Esophagus mucosa (tissue), 1 donor: ENCODE results near the gene CDC42EP4. TPM values are rescaled to one million over a fixed set of nuclear protein-coding genes. Genes with fewer than 3 reads are reported as not detected.

ENCODE experiments used
- ATAC-seq: fragments of 200-7000 bp; cut with Tn5 transposase; one replicate; pipeline ENCODE4 v1.9.1; 2020
- total RNA-seq: library from RNA; stranded (reverse); gene quantifications from one replicate; pipeline ENCODE4 v1.2.4, GENCODE V29; 2023
- donor health status: DM: yes; HTN: yes; CAD: no.

Gene CDC42EP4
- total RNA-seq, 1 donor from 2014 or later = 25.9 TPM

DNA sequence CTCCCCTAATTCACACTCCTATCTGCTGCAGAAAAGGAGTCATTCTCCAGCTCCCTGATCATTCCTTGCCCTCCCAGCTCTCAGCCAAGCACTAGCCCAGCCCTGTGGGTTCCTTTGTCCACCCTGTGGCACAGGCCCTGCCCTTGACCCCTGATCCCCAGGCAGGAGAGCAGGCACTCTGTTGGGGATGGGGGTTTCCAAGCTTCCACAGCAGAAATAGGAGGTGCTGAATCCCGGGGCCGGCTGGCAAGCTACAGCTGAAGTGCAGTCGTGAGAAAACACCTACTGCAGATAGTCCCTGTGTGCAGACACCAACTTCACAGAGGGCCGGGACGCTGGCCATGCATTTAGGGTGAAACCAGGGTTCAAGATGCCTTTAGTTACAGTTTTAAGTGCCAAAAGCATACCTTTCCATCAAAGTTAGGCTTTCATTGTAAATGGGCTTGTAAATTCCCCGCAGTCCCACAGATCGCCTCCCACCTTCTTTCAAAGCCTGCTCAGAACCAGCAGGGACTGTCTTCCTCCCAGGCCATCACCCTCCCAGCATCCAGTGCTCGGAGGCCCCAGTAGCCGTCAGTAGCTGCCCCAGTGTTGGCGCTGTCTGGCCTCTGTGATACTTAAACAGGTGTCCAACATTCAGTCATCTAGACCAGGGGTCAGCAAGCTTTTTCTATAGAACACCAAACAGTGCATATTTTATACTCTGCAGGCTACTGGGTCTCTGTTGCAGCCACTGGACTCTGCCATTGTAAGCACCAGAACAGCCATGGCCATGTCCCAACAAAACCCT, 60.8 kb downstream of the CDC42EP4 start:
- ATAC-seq = no peak

GRCh38 chr17:73249700-73250099, 62.1 kb downstream of the CDC42EP4 start:
- no peak for ATAC-seq

- no peak for ATAC-seq
Observed at GRCh38 chr17:73248532-73248931, 63.3 kb downstream of the CDC42EP4 start.

GRCh38 chr17:73247726-73248125, 64.1 kb downstream of the CDC42EP4 start:
- ATAC-seq = no peak

GRCh38 chr17:73240561-73240960, 71.2 kb downstream of the CDC42EP4 start:
- ATAC-seq = no peak

- ATAC-seq = no peak
Observed at GRCh38 chr17:73237714-73238113, 74.1 kb downstream of the CDC42EP4 start.

DNA sequence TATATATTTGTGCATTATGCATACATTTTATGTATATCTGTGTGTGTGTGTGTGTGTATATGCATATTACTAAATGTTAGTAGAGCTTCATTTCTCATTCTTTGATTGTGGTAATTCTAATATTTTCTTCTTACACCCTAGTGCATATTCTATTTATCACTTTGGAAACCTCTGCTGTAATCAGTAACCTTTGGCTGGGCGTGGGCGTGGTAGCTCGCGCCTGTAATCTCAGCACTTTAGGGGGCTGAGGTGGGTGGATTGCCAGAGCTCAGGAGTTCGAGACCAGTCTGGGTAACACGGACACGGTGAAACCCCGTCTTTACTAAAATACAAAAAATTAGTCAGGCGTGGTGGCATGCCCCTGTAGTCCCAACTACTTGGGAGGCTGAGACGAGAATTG, 77.1 kb downstream of the CDC42EP4 start:
- no peak for ATAC-seq

Other genes with a start within 250 kb of the CDC42EP4 start
- 32.8 TPM for gene SLC39A11, start 219.3 kb downstream of the CDC42EP4 start, total RNA-seq
- gene SSTR2, start 147.0 kb downstream of the CDC42EP4 start, total RNA-seq = not detected
- 15.9 TPM for gene COG1, start 118.9 kb downstream of the CDC42EP4 start, total RNA-seq
- gene CPSF4L, start 50.1 kb downstream of the CDC42EP4 start, total RNA-seq = not detected